Gastrocnemius medialis (tissue), 4 donors: ENCODE data around the gene MEIOB. TPM values are rescaled to one million over a fixed set of nuclear protein-coding genes. Genes with fewer than 3 reads are reported as not detected.
"Not testable (repeated sequence)": the region's sequence is repeated elsewhere in the genome, so short reads cannot be mapped to it uniquely, and the experiment has no call there.

Source experiments
- ATAC-seq, 2 donors: fragments of 150-250 bp; one replicate each; pipeline ENCODE4 v1.9.1; 2016
- DNase-seq, 2 donors: peaks; one replicate each; pipeline ENCODE4 v3.0.0-alpha.2; 2019
- H3K27ac ChIP-seq, 4 donors: fragments of 200-600 bp; sonication (generic); 1 replicate in 1 of 4; 2 replicates in 3 of 4; pipeline ENCODE4 v1.5.1; 2016 to 2018; ENCODE audit warnings: mild to moderate bottlenecking in 2 of 4, moderate library complexity in 1 of 4
- H3K27me3 ChIP-seq, 3 donors: fragments of 200-600 bp; sonication (generic) in 2 of 3; 1 replicate in 1 of 3; 2 replicates in 2 of 3; pipeline versions ENCODE4 v1.5.1 to v1.6.0; 2016 to 2019; ENCODE audit warnings: mild to moderate bottlenecking in 1 of 3, moderate library complexity in 1 of 3
- H3K36me3 ChIP-seq, 2 donors: fragments of 200-600 bp; sonication (generic) in 1 of 2; one replicate each; pipeline ENCODE4 v1.5.1; 2017 to 2018
- H3K4me1 ChIP-seq, 2 donors: fragments of 200-600 bp; sonication (generic) in 1 of 2; one replicate each; pipeline ENCODE4 v1.5.1; 2016 to 2017; ENCODE audit warnings: mild to moderate bottlenecking in 2 of 2
- H3K4me3 ChIP-seq, 4 donors: fragments of 200-600 bp; sonication (generic) in 3 of 4; 1 replicate in 1 of 4; 2 replicates in 3 of 4; pipeline ENCODE4 v1.5.1; 2016 to 2019; ENCODE audit warnings: mild to moderate bottlenecking in 2 of 4
- H3K9me3 ChIP-seq, 3 donors: fragments of 200-600 bp; sonication (generic) in 2 of 3; 1 replicate in 1 of 3; 2 replicates in 2 of 3; pipeline ENCODE4 v1.5.1; 2016 to 2019
- POLR2A ChIP-seq, 2 donors: fragments of 450-650 bp; IDR thresholded peaks; one replicate each; pipeline ENCODE4 v1.6.1; 2017; ENCODE audit warnings: antibody characterized with exemption in 2 of 2, mild to moderate bottlenecking in 2 of 2, moderate library complexity in 2 of 2
- in situ Hi-C, 4 donors: fragments of 200-750 bp; cut with MboI; loops; one replicate each; pipeline versions ENCODE4 v1.15.0 to v1.8.0; 2017; ENCODE audit warnings: low sequenced_read_pairs in 4 of 4
- intact Hi-C: fragments of 100-400 bp; cut with DNase I; formaldehyde crosslinking; loops from one replicate; pipeline ENCODE4 v1.15.1; 2023; ENCODE audit warnings: low total_unique reads
- total RNA-seq, 4 donors: library from RNA; depleted of rRNA; stranded (reverse); fragments of >200 nt; gene quantifications; one replicate each; pipeline versions ENCODE4 v1.1.0 to v1.2.3, GENCODE V29; 2016
- TF ChIP-seq, protein P1 (sequence below), 5 experiments: fragments of 450-650 bp in 3 of 5; fragments of 200-600 bp in 2 of 5; sonication (generic) in 2 of 5; IDR thresholded peaks in 4 of 5; conservative IDR thresholded peaks in 1 of 5; 1 replicate in 4 of 5; 2 replicates in 1 of 5; pipeline ENCODE4 v1.5.1; 2016 to 2019; ENCODE audit warnings: antibody characterized with exemption in 5 of 5, mild to moderate bottlenecking in 3 of 5, moderate library complexity in 3 of 5

Gene MEIOB
- total RNA-seq, 4 donors from 2014 or later = not detected

GRCh38 chr16:1899641-1900451 is 27.9 kb upstream of the MEIOB start:
- DNase-seq (no peak), ATAC-seq (no peak)
- Histone ChIP-seq H3K27me3 (peaks cover 22 to 30% (median 28%) of the 10 kb centered on the region in 3 donors), H3K4me1 (no peaks in the 10 kb centered on the region), H3K27ac (no peak overlapping the region), H3K4me3 (no peak overlapping the region), H3K9me3 (no peaks in the 10 kb centered on the region), H3K36me3 (no peaks in the 10 kb centered on the region)
- in situ Hi-C loops = no loop called here
- TF ChIP-seq POLR2A (IDR thresholded peaks at IDR 0.05) = no peak
- TF ChIP-seq, protein P1, sequence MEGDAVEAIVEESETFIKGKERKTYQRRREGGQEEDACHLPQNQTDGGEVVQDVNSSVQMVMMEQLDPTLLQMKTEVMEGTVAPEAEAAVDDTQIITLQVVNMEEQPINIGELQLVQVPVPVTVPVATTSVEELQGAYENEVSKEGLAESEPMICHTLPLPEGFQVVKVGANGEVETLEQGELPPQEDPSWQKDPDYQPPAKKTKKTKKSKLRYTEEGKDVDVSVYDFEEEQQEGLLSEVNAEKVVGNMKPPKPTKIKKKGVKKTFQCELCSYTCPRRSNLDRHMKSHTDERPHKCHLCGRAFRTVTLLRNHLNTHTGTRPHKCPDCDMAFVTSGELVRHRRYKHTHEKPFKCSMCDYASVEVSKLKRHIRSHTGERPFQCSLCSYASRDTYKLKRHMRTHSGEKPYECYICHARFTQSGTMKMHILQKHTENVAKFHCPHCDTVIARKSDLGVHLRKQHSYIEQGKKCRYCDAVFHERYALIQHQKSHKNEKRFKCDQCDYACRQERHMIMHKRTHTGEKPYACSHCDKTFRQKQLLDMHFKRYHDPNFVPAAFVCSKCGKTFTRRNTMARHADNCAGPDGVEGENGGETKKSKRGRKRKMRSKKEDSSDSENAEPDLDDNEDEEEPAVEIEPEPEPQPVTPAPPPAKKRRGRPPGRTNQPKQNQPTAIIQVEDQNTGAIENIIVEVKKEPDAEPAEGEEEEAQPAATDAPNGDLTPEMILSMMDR (IDR thresholded peaks at IDR 0.05 in 4 of 5, conservative IDR thresholded peaks at IDR 0.05 in 1 of 5) = no peak
- intact Hi-C loops = no loop called here

GRCh38 chr16:1897692-1898091 is 25.7 kb upstream of the MEIOB start:
- DNase-seq, H3K4me1 ChIP-seq, H3K4me3 ChIP-seq, H3K9me3 ChIP-seq, intact Hi-C loops, H3K27ac ChIP-seq, H3K36me3 ChIP-seq, ATAC-seq, in situ Hi-C loops: not testable (repeated sequence)
- H3K27me3 ChIP-seq = peaks cover 15 to 21% (median 17%) of the 10 kb centered on the region in 3 donors

DNA sequence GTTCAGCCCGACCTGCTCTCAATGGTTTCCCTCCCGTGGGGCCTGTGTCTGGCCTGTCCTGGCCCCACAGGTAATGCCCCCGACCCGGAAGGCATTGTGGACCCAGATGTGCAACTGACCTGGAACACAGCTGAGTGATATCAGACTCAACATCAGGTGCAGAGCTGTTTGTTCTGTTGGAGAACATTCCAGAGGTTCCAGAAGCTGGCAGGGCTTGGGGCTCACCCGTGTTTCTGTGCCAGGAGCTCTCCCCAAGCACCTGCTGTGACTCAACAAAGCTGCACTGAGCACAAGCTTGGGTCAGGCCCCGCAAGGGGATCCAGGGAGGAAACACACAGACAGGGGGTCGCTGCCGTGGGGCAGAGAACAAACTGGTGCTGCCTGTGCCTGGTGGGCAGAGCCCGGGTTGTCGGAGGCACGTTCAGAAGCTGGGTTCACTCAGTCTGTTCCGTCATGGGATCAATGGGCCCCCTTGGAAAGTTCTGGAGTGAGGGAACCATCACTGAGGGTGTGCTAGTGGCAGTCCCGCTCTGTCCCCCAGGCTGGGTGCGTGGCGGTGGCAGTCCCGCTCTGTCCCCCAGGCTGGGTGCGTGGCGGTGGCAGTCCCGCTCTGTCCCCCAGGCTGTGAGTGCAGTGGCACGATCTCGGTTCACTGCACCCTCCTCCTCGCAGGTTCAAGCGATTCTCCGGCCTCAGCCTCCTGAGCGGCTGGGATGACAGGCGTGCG is 24.1 kb upstream of the MEIOB start:
- Histone ChIP-seq H3K4me1 (no peaks in the 10 kb centered on the region), H3K4me3 (no peak overlapping the region), H3K36me3 (no peaks in the 10 kb centered on the region), H3K27ac (no peak overlapping the region), H3K27me3 (peaks cover 17 to 31% (median 24%) of the 10 kb centered on the region in 3 donors), H3K9me3 (no peaks in the 10 kb centered on the region)
- no peak for TF ChIP-seq POLR2A (IDR thresholded peaks at IDR 0.05)
- TF ChIP-seq, protein P1 (IDR thresholded peaks at IDR 0.05 in 4 of 5, conservative IDR thresholded peaks at IDR 0.05 in 1 of 5) = no peak
- intact Hi-C loops = no loop called here
- in situ Hi-C loops = no loop called here
- DNase-seq = no peak
- no peak for ATAC-seq

GRCh38 chr16:1895068-1895467 is 23.1 kb upstream of the MEIOB start:
- intact Hi-C loops (no loop called here), in situ Hi-C loops (no loop called here)
- Histone ChIP-seq H3K27me3 (peaks cover 17 to 34% (median 26%) of the 10 kb centered on the region in 3 donors), H3K4me3 (no peak overlapping the region), H3K4me1 (no peaks in the 10 kb centered on the region), H3K36me3 (no peaks in the 10 kb centered on the region), H3K9me3 (no peaks in the 10 kb centered on the region), H3K27ac (no peak overlapping the region)
- ATAC-seq (no peak), DNase-seq (no peak)
- TF ChIP-seq, protein P1 (IDR thresholded peaks at IDR 0.05 in 4 of 5, conservative IDR thresholded peaks at IDR 0.05 in 1 of 5) = no peak
- no peak for TF ChIP-seq POLR2A (IDR thresholded peaks at IDR 0.05)

DNA sequence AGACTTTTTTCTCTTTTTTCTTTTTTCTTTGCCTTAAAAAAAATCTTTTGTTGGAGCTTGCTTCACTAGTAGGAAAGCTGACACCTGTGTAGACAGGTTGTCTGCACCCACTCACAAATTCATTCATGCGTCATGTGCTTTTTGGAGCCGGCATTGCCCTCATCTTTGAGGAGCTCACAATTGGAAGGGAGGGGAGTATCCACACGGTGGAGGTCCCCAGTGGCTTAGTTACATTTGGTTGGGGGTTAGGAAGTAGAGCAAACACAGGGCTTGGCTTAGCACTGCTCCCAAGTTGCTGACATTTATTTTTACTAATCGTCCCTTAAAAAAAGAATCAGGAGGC is 18.7 kb upstream of the MEIOB start:
- no peaks in the 10 kb centered on the region for H3K9me3 ChIP-seq
- TF ChIP-seq, protein P1 (IDR thresholded peaks at IDR 0.05 in 4 of 5, conservative IDR thresholded peaks at IDR 0.05 in 1 of 5) = no peak
- TF ChIP-seq POLR2A (IDR thresholded peaks at IDR 0.05) = no peak
- DNase-seq (no peak), ATAC-seq (no peak)
- no peak overlapping the region for H3K4me3 ChIP-seq
- peaks cover 8 to 21% (median 19%) of the 10 kb centered on the region in 3 donors for H3K27me3 ChIP-seq
- intact Hi-C loops (no loop called here), in situ Hi-C loops (no loop called here)
- no peaks in the 10 kb centered on the region for H3K36me3 ChIP-seq
- no peaks in the 10 kb centered on the region for H3K4me1 ChIP-seq
- no peak overlapping the region for H3K27ac ChIP-seq
